ENCODE results near the gene MERTK. TPM values are rescaled to one million over a fixed set of nuclear protein-coding genes. Genes with fewer than 3 reads are reported as not detected.

The MERTK gene
- total and polyA plus RNA-seq, 2 of the 13 experiments (the other 11 are each of a cell fraction or from before 2014, with no cell fraction given): 37.3 to 44.7 TPM

GRCh38 chr2:111883661-111884591, 14.5 kb upstream of the MERTK start, which contains the start of gene ANAPC1 (continued):
- peak; percentile 18; the same call in 1 of the 2 replicates for TF ChIP-seq CBX5 (CRISPR knock-in tag; IDR thresholded peaks at IDR 0.05; ENCODE audit: borderline replicate concordance)
- peak; percentile 66 for TF ChIP-seq HNRNPLL (IDR thresholded peaks at IDR 0.05; ENCODE audit: low read depth, low read length, poor library complexity, severe bottlenecking)
- TF ChIP-seq MTF2 (CRISPR knock-in tag; IDR thresholded peaks at IDR 0.05; ENCODE audit: borderline replicate concordance): peak; percentile 64; the same call in 1 of the 2 replicates
- TF ChIP-seq ZNF605 (CRISPR knock-in tag; IDR thresholded peaks at IDR 0.05): no peak; the same call in 1 of the 2 replicates
- TF ChIP-seq HOXA7 (CRISPR knock-in tag; IDR thresholded peaks at IDR 0.05): no peak
- TF ChIP-seq PLRG1 (conservative IDR thresholded peaks at IDR 0.05): no peak
- peak; percentile 86 for TF ChIP-seq ZNF614 (CRISPR knock-in tag; IDR thresholded peaks at IDR 0.05; ENCODE audit: borderline replicate concordance)
- TF ChIP-seq RELA (CRISPR knock-in tag; IDR thresholded peaks at IDR 0.05): peak; percentile 46; the same call in 1 of the 2 replicates
- no peak for TF ChIP-seq GPBP1L1 (CRISPR knock-in tag; IDR thresholded peaks at IDR 0.05)
- peak; percentile 91; the same call in 1 of the 2 replicates for TF ChIP-seq ARNT2 (CRISPR knock-in tag; IDR thresholded peaks at IDR 0.05; ENCODE audit: low read depth)
- TF ChIP-seq TERF1 (CRISPR knock-in tag; IDR thresholded peaks at IDR 0.05): no peak
- 0 out of 2 replicates have a peak, but pooled peaks have one; percentile 37 for TF ChIP-seq JUN (CRISPR knock-in tag; IDR thresholded peaks at IDR 0.05)
- TF ChIP-seq SMARCE1 (IDR thresholded peaks at IDR 0.05; ENCODE audit: borderline replicate concordance): no peak
- TF ChIP-seq ETS1 (CRISPR knock-in tag; IDR thresholded peaks at IDR 0.05): peak; percentile 94
- TF ChIP-seq ZNF788 (CRISPR knock-in tag; IDR thresholded peaks at IDR 0.05; ENCODE audit: borderline replicate concordance): peak; percentile 98
- peak; percentile 89 for TF ChIP-seq THAP11 (CRISPR knock-in tag; IDR thresholded peaks at IDR 0.05)
- no peak for TF ChIP-seq MBD4 (IDR thresholded peaks at IDR 0.05; ENCODE audit: borderline replicate concordance, low read length)
- TF ChIP-seq ZZZ3 (CRISPR knock-in tag; IDR thresholded peaks at IDR 0.05; ENCODE audit: borderline replicate concordance): no peak
- no peak; the same call in 1 of the 2 replicates for TF ChIP-seq TFAP4 (IDR thresholded peaks at IDR 0.05; ENCODE audit: borderline replicate concordance, low read depth)
- peak; percentile 85; the same call in 1 of the 2 replicates for TF ChIP-seq MTA1 (CRISPR knock-in tag; IDR thresholded peaks at IDR 0.05; ENCODE audit: borderline replicate concordance)
- peak; percentile 58 to 87; a peak in 2 of 4 replicates for TF ChIP-seq KLF16 (CRISPR knock-in tag; IDR thresholded peaks at IDR 0.05)
- peak; percentile 49 for TF ChIP-seq GATAD2A (CRISPR knock-in tag; IDR thresholded peaks at IDR 0.05)
- peak; percentile 82 for TF ChIP-seq AHR (CRISPR knock-in tag; IDR thresholded peaks at IDR 0.05)
